ENCODE data around the gene RAPGEF2. TPM values are rescaled to one million over a fixed set of nuclear protein-coding genes. Genes with fewer than 3 reads are reported as not detected.

RAPGEF2 gene
- polyA plus RNA-seq, 4 donors = 38.7 to 52.5 (median 46.9) TPM

GRCh38 chr4:159188646-159189045 lies 85.8 kb downstream of the RAPGEF2 start:
- no peak for DNase-seq (ENCODE audit: low read depth in 4 of 4, low spot score in 3 of 4)

- no peak for DNase-seq (ENCODE audit: low read depth in 4 of 4, low spot score in 3 of 4)
Measured at GRCh38 chr4:159190651-159191050, 87.8 kb downstream of the RAPGEF2 start.

- no peak for DNase-seq (ENCODE audit: low read depth in 4 of 4, low spot score in 3 of 4)
Measured at GRCh38 chr4:159191989-159192388, 89.1 kb downstream of the RAPGEF2 start.

GRCh38 chr4:159193046-159193620 lies 90.3 kb downstream of the RAPGEF2 start:
- DNase-seq (ENCODE audit: low read depth in 4 of 4, low spot score in 3 of 4) = no peak

- DNase-seq (ENCODE audit: low read depth in 4 of 4, low spot score in 3 of 4) = no peak
Measured at GRCh38 chr4:159195361-159195769, 92.5 kb downstream of the RAPGEF2 start.

- DNase-seq (ENCODE audit: low read depth in 4 of 4, low spot score in 3 of 4) = no peak
Measured at GRCh38 chr4:159197260-159197884, 94.5 kb downstream of the RAPGEF2 start.

- no peak for DNase-seq (ENCODE audit: low read depth in 4 of 4, low spot score in 3 of 4)
Measured at GRCh38 chr4:159197885-159198269, 95.0 kb downstream of the RAPGEF2 start.

- no peak for DNase-seq (ENCODE audit: low read depth in 4 of 4, low spot score in 3 of 4)
Measured at GRCh38 chr4:159199826-159200225, 96.9 kb downstream of the RAPGEF2 start.

GRCh38 chr4:159201168-159201567 lies 98.3 kb downstream of the RAPGEF2 start:
- no peak for DNase-seq (ENCODE audit: low read depth in 4 of 4, low spot score in 3 of 4)

GRCh38 chr4:159204566-159204965 lies 101.7 kb downstream of the RAPGEF2 start:
- no peak for DNase-seq (ENCODE audit: low read depth in 4 of 4, low spot score in 3 of 4)

GRCh38 chr4:159205466-159205865 lies 102.6 kb downstream of the RAPGEF2 start:
- no peak for DNase-seq (ENCODE audit: low read depth in 4 of 4, low spot score in 3 of 4)

GRCh38 chr4:159206427-159206871 lies 103.6 kb downstream of the RAPGEF2 start:
- no peak for DNase-seq (ENCODE audit: low read depth in 4 of 4, low spot score in 3 of 4)

- DNase-seq (ENCODE audit: low read depth in 4 of 4, low spot score in 3 of 4) = no peak
Measured at GRCh38 chr4:159209249-159209648, 106.4 kb downstream of the RAPGEF2 start.

- DNase-seq (ENCODE audit: low read depth in 4 of 4, low spot score in 3 of 4) = no peak
Measured at GRCh38 chr4:159210975-159211374, 108.1 kb downstream of the RAPGEF2 start.

GRCh38 chr4:159212675-159213293 lies 109.9 kb downstream of the RAPGEF2 start:
- no peak for DNase-seq (ENCODE audit: low read depth in 4 of 4, low spot score in 3 of 4)

GRCh38 chr4:159216834-159217233 lies 114.0 kb downstream of the RAPGEF2 start:
- no peak for DNase-seq (ENCODE audit: low read depth in 4 of 4, low spot score in 3 of 4)

- no peak for DNase-seq (ENCODE audit: low read depth in 4 of 4, low spot score in 3 of 4)
Measured at GRCh38 chr4:159219862-159220261, 117.0 kb downstream of the RAPGEF2 start.

GRCh38 chr4:159220353-159220752 lies 117.5 kb downstream of the RAPGEF2 start:
- DNase-seq (ENCODE audit: low read depth in 4 of 4, low spot score in 3 of 4) = no peak

- DNase-seq (ENCODE audit: low read depth in 4 of 4, low spot score in 3 of 4) = no peak
Measured at GRCh38 chr4:159221280-159221679, 118.4 kb downstream of the RAPGEF2 start.

GRCh38 chr4:159222043-159222552 lies 119.2 kb downstream of the RAPGEF2 start:
- DNase-seq (ENCODE audit: low read depth in 4 of 4, low spot score in 3 of 4) = no peak

- no peak for DNase-seq (ENCODE audit: low read depth in 4 of 4, low spot score in 3 of 4)
Measured at GRCh38 chr4:159224408-159224807, 121.5 kb downstream of the RAPGEF2 start.

GRCh38 chr4:159227378-159227777 lies 124.5 kb downstream of the RAPGEF2 start:
- DNase-seq (ENCODE audit: low read depth in 4 of 4, low spot score in 3 of 4) = no peak
